Calu3 (cell line): Measurements from ENCODE around the gene UBE2G1. TPM values are rescaled to one million over a fixed set of nuclear protein-coding genes. Genes with fewer than 3 reads are reported as not detected.

Source experiments
- BruUV-seq: library from RNA; stranded (reverse); fragments of 400-500 nt; replicated peaks from 2 replicates; lab custom pipeline; 2021; lab: Mats Ljungman, UMichigan
- CTCF ChIA-PET: fragments of 300-600 bp; sonication (Branson Sonifier 250); formaldehyde crosslinking; loops from one replicate; lab custom pipeline; 2022; ENCODE audit warnings: antibody characterized with exemption; lab: Charles Lee
- DNase-seq: peaks from one replicate; pipeline ENCODE4 v3.0.0; 2022
- H3K27ac Mint-ChIP-seq: one replicate; pipeline ENCODE4 v1.8.0; 2022; ENCODE audit warnings: mixed read lengths; ENCODE audit not compliant: unreplicated experiment
- H3K27me3 Mint-ChIP-seq: one replicate; pipeline ENCODE4 v1.8.0; 2022; ENCODE audit warnings: mixed read lengths; ENCODE audit not compliant: unreplicated experiment
- H3K36me3 Mint-ChIP-seq: one replicate; pipeline ENCODE4 v1.8.0; 2022; ENCODE audit warnings: mild to moderate bottlenecking, moderate library complexity, mixed read lengths; ENCODE audit not compliant: insufficient read depth, unreplicated experiment
- H3K4me1 Mint-ChIP-seq: one replicate; pipeline ENCODE4 v1.8.0; 2022; ENCODE audit warnings: mild to moderate bottlenecking, low read depth, mixed read lengths; ENCODE audit not compliant: unreplicated experiment
- H3K4me3 Mint-ChIP-seq: one replicate; pipeline ENCODE4 v1.8.0; 2022; ENCODE audit warnings: mild to moderate bottlenecking, low read depth, moderate library complexity, mixed read lengths; ENCODE audit not compliant: unreplicated experiment
- H3K9me3 Mint-ChIP-seq: one replicate; pipeline ENCODE4 v1.8.0; 2022; ENCODE audit warnings: low read depth, mixed read lengths; ENCODE audit not compliant: unreplicated experiment
- CTCF ChIP-seq: fragments of 200-600 bp; IDR thresholded peaks from one replicate; pipeline ENCODE4 v1.8.0; 2022; ENCODE audit warnings: antibody characterized with exemption; ENCODE audit not compliant: unreplicated experiment
- intact Hi-C: fragments of 100-400 bp; cut with micrococcal nuclease; formaldehyde crosslinking; loops from one replicate; pipeline ENCODE4 v1.10.0; 2022; ENCODE audit not compliant: unreplicated experiment
- total RNA-seq: library from RNA; stranded (reverse); gene quantifications from 2 replicates; pipeline ENCODE4 v1.2.3, GENCODE V29; 2022

Gene UBE2G1
- total RNA-seq, 1 experiment from 2014 or later = 52.0 TPM

GRCh38 chr17:4407851-4408250, 41.4 kb upstream of the UBE2G1 start:
- Mint-ChIP-seq H3K4me1 (no peaks in the 10 kb centered on the region), H3K4me3 (no peak overlapping the region), H3K27ac (no peak overlapping the region), H3K27me3 (no peaks in the 10 kb centered on the region), H3K36me3 (no peaks in the 10 kb centered on the region), H3K9me3 (no peaks in the 10 kb centered on the region)
- TF ChIP-seq CTCF = no peak
- no peak for DNase-seq
- intact Hi-C loops = no loop called here
- CTCF ChIA-PET = no interaction called here
- BruUV-seq = no TSS peak

GRCh38 chr17:4407216-4407615, 40.7 kb upstream of the UBE2G1 start:
- CTCF ChIA-PET = no interaction called here
- Mint-ChIP-seq H3K9me3 (no peaks in the 10 kb centered on the region), H3K4me1 (no peaks in the 10 kb centered on the region), H3K27me3 (no peaks in the 10 kb centered on the region), H3K36me3 (no peaks in the 10 kb centered on the region), H3K27ac (no peak overlapping the region), H3K4me3 (no peak overlapping the region)
- TF ChIP-seq CTCF = no peak
- no TSS peak for BruUV-seq
- DNase-seq = no peak
- intact Hi-C loops = no loop called here

- Mint-ChIP-seq H3K4me3 (no peak overlapping the region), H3K36me3 (no peaks in the 10 kb centered on the region), H3K9me3 (no peaks in the 10 kb centered on the region), H3K27ac (no peak overlapping the region), H3K4me1 (no peaks in the 10 kb centered on the region), H3K27me3 (no peaks in the 10 kb centered on the region)
- DNase-seq = no peak
- CTCF ChIA-PET = interaction anchor here (0.6 kb wide), 2 partner anchors 21 to 196 kb away, joined by 3 to 5 read pairs; no protein-coding TSS in a partner anchor
- intact Hi-C loops = no loop called here
- no TSS peak for BruUV-seq
- no peak for TF ChIP-seq CTCF
Measured at GRCh38 chr17:4406386-4406785, 39.9 kb upstream of the UBE2G1 start.

GRCh38 chr17:4405699-4406098, 39.2 kb upstream of the UBE2G1 start:
- Mint-ChIP-seq H3K27ac (no peak overlapping the region), H3K27me3 (no peaks in the 10 kb centered on the region), H3K4me1 (no peaks in the 10 kb centered on the region), H3K36me3 (no peaks in the 10 kb centered on the region), H3K9me3 (no peaks in the 10 kb centered on the region), H3K4me3 (no peak overlapping the region)
- intact Hi-C loops = no loop called here
- CTCF ChIA-PET = interaction anchor here (0.6 kb wide), 2 partner anchors 21 to 195 kb away, joined by 3 to 5 read pairs; no protein-coding TSS in a partner anchor
- no TSS peak for BruUV-seq
- no peak for DNase-seq
- no peak for TF ChIP-seq CTCF
